Calu3 (cell line): Measurements from ENCODE around the gene IFT27. TPM values are rescaled to one million over a fixed set of nuclear protein-coding genes. Genes with fewer than 3 reads are reported as not detected.

Experiments
- BruUV-seq: library from RNA; stranded (reverse); fragments of 400-500 nt; replicated peaks from 2 replicates; lab custom pipeline; 2021; lab: Mats Ljungman, UMichigan
- CTCF ChIA-PET: fragments of 300-600 bp; sonication (Branson Sonifier 250); formaldehyde crosslinking; loops from one replicate; lab custom pipeline; 2022; ENCODE audit warnings: antibody characterized with exemption; lab: Charles Lee
- DNase-seq: peaks from one replicate; pipeline ENCODE4 v3.0.0; 2022
- H3K27ac Mint-ChIP-seq: one replicate; pipeline ENCODE4 v1.8.0; 2022; ENCODE audit warnings: mixed read lengths; ENCODE audit not compliant: unreplicated experiment
- H3K27me3 Mint-ChIP-seq: one replicate; pipeline ENCODE4 v1.8.0; 2022; ENCODE audit warnings: mixed read lengths; ENCODE audit not compliant: unreplicated experiment
- H3K36me3 Mint-ChIP-seq: one replicate; pipeline ENCODE4 v1.8.0; 2022; ENCODE audit warnings: mild to moderate bottlenecking, moderate library complexity, mixed read lengths; ENCODE audit not compliant: insufficient read depth, unreplicated experiment
- H3K4me1 Mint-ChIP-seq: one replicate; pipeline ENCODE4 v1.8.0; 2022; ENCODE audit warnings: mild to moderate bottlenecking, low read depth, mixed read lengths; ENCODE audit not compliant: unreplicated experiment
- H3K4me3 Mint-ChIP-seq: one replicate; pipeline ENCODE4 v1.8.0; 2022; ENCODE audit warnings: mild to moderate bottlenecking, low read depth, moderate library complexity, mixed read lengths; ENCODE audit not compliant: unreplicated experiment
- H3K9me3 Mint-ChIP-seq: one replicate; pipeline ENCODE4 v1.8.0; 2022; ENCODE audit warnings: low read depth, mixed read lengths; ENCODE audit not compliant: unreplicated experiment
- intact Hi-C: fragments of 100-400 bp; cut with micrococcal nuclease; formaldehyde crosslinking; loops from one replicate; pipeline ENCODE4 v1.10.0; 2022; ENCODE audit not compliant: unreplicated experiment
- total RNA-seq: library from RNA; stranded (reverse); gene quantifications from 2 replicates; pipeline ENCODE4 v1.2.3, GENCODE V29; 2022
- TF ChIP-seq, protein P1 (sequence below): fragments of 200-600 bp; IDR thresholded peaks from one replicate; pipeline ENCODE4 v1.8.0; 2022; ENCODE audit warnings: antibody characterized with exemption; ENCODE audit not compliant: unreplicated experiment

The IFT27 gene
- total RNA-seq, 1 experiment from 2014 or later, result 41.0 TPM

DNA sequence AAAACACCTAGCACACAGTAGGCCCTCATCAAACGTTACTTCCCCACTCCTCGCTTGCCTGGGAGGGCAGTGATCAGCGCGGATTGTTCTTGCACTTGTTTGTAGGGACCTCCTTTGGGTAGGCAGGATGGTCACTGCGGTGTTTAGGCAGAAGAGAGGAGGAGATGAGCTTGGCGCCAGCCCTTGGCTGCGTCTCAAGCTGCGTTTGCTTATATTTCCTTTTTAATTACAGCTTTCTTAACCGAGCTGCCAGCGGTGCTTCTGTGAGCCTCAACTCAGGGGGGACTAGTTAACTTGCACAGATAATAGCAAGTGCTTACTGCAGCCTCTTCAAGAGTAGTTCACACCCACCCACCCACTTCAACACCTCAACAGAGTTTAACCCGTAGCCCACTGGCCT lies 15.1 kb downstream of the IFT27 start:
- peaks cover 20% of the 10 kb centered on the region for H3K27me3 Mint-ChIP-seq
- no peak for DNase-seq
- no peaks in the 10 kb centered on the region for H3K9me3 Mint-ChIP-seq
- intact Hi-C loops, result no loop called here
- BruUV-seq, result no TSS peak
- TF ChIP-seq, protein P1, sequence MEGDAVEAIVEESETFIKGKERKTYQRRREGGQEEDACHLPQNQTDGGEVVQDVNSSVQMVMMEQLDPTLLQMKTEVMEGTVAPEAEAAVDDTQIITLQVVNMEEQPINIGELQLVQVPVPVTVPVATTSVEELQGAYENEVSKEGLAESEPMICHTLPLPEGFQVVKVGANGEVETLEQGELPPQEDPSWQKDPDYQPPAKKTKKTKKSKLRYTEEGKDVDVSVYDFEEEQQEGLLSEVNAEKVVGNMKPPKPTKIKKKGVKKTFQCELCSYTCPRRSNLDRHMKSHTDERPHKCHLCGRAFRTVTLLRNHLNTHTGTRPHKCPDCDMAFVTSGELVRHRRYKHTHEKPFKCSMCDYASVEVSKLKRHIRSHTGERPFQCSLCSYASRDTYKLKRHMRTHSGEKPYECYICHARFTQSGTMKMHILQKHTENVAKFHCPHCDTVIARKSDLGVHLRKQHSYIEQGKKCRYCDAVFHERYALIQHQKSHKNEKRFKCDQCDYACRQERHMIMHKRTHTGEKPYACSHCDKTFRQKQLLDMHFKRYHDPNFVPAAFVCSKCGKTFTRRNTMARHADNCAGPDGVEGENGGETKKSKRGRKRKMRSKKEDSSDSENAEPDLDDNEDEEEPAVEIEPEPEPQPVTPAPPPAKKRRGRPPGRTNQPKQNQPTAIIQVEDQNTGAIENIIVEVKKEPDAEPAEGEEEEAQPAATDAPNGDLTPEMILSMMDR, result no peak
- peaks cover 8% of the 10 kb centered on the region for H3K4me1 Mint-ChIP-seq
- no peak overlapping the region for H3K27ac Mint-ChIP-seq
- no peaks in the 10 kb centered on the region for H3K36me3 Mint-ChIP-seq
- CTCF ChIA-PET, result no interaction called here
- no peak overlapping the region for H3K4me3 Mint-ChIP-seq

DNA sequence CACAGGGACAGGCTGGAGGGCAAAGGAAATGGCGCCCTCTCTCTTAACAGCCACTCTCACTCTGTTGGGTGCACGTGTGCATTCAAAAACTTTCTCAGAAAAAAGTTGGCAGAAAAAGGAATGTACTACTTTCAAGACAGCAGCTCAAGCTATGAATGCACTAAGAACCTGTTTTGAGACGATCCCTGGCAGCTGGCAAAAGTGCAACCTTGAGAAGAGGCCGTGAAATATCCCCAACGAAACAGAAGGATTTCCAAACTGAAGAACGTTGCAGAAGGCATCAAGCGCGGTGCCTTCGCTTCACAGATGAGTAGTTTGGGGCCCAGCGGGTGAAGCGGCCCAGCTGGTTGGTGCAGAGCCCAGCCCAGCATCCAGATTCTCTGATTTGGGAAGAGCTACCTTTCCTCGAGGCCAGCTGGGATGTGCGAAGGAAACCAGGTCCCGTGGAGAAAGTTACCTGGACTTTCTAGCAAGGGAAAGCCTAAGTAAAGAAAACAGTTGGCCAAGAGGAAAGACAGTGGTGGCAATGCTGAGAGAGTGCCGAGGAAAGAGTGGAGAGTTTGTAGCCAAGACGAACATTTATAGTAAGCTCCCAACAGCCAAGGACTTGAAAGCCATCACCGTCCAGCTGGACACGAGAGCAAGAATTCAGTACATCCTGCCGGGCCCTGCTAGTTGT lies 16.3 kb downstream of the IFT27 start:
- intact Hi-C loops, result no loop called here
- no peak overlapping the region for H3K27ac Mint-ChIP-seq
- no peak for DNase-seq
- no peaks in the 10 kb centered on the region for H3K9me3 Mint-ChIP-seq
- CTCF ChIA-PET, result no interaction called here
- BruUV-seq, result no TSS peak
- TF ChIP-seq, protein P1, result no peak
- peaks cover 32% of the 10 kb centered on the region for H3K27me3 Mint-ChIP-seq
- no peaks in the 10 kb centered on the region for H3K36me3 Mint-ChIP-seq
- H3K4me1 Mint-ChIP-seq, result peaks cover 8% of the 10 kb centered on the region
- H3K4me3 Mint-ChIP-seq, result no peak overlapping the region

DNA sequence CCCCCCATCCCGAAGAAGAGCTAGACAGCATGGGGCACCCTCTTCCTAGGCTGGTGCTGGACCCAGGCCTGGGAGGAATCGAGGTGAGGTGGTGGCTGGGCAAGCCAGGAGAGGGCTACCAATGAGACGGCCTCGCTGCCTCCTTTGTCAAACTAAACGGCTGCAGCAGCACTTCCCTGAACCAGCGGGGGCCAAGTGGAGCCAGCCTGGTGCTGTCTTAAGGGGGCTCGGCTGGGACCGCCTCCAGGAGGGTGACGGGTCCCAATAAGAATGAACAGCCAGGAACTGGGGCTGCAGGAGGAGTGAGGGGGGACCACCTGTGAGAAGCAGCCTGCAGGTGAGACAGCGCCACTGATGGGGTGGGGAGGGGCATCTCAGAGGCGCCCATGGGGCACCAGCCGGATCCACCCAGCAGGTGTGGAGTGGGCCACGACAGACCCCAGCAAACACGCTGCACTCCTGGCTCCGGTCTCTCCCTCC lies 17.1 kb downstream of the IFT27 start:
- H3K9me3 Mint-ChIP-seq, result no peaks in the 10 kb centered on the region
- H3K27ac Mint-ChIP-seq, result no peak overlapping the region
- H3K4me1 Mint-ChIP-seq, result peaks cover 5% of the 10 kb centered on the region
- intact Hi-C loops, result no loop called here
- no peaks in the 10 kb centered on the region for H3K36me3 Mint-ChIP-seq
- no TSS peak for BruUV-seq
- H3K27me3 Mint-ChIP-seq, result peaks cover 40% of the 10 kb centered on the region
- TF ChIP-seq, protein P1, result no peak
- no peak overlapping the region for H3K4me3 Mint-ChIP-seq
- DNase-seq, result no peak
- CTCF ChIA-PET, result no interaction called here

DNA sequence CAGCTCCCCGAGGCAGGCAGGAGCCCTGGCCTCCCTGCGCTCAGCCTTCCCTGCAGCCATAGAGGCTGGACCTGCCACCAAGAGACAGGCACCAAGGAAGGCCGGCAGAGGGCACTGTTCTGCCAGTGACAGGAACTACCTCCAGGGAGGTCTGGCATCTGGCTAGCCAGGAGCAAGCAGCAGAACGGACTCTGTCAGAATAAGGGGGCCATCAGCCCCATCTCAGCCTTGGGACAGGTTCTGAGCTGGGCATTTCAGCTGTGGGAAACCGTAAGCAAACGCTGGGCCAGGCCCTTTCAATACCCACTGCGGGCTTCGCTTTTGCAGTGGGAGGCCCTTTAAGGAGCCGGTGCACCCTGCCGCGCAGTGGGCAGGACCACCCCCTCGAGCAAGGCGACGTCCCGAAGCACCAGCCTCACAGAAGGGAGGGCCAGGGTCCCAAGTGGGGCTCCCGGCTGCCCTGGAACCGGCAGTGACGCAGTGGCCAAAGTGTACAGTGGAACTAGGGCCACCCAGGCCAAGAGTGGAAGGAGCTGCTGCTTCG lies 18.2 kb downstream of the IFT27 start:
- TF ChIP-seq, protein P1, result peak; percentile 84
- DNase-seq, result peak; percentile 87
- CTCF ChIA-PET, result interaction anchor here (0.9 to 1.7 kb wide), 3 partner anchors 13 to 18 kb away, joined by 4 to 8 read pairs (median 6); partner anchors contain the start of gene IFT27
- Mint-ChIP-seq H3K36me3 (no peaks in the 10 kb centered on the region), H3K9me3 (no peaks in the 10 kb centered on the region), H3K4me1 (peaks cover 3% of the 10 kb centered on the region), H3K27ac (no peak overlapping the region), H3K27me3 (peaks cover 51% of the 10 kb centered on the region), H3K4me3 (no peak overlapping the region)
- intact Hi-C loops, result no loop called here
- no TSS peak for BruUV-seq
